ENCODE data around the gene S100A1.

Gene S100A1

DNA sequence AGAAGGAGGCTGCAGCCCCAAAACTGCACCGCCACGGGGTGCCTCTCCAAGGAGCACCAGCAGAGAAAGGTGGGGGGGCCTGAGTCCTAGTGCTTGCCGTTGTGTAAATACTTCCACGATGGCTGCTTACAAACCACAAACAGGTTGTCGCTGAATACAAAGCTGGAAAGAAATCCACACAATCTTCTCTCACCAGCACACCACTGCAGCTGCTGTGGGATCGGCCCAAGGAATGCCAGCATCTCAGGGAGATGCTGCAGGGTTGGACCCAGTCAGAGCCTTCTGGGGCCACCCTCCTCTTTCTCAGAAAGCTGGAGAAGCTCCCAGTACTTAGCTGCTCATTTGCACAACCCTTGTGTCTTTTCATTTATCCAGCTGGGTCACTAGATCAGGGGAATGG is 9.1 kb upstream of the S100A1 start:
- no peak for DNase-seq (ENCODE audit: low read depth in 1 of 2, low spot score in 1 of 2)
- TF ChIP-seq GABPA (IDR thresholded peaks at IDR 0.05; ENCODE audit: low read depth) (no peak), SPI1 (IDR thresholded peaks at IDR 0.05; ENCODE audit: borderline replicate concordance, low read depth) (no peak), POLR2AphosphoS5 (IDR thresholded peaks at IDR 0.05; ENCODE audit: low read depth) (no peak)
- TF ChIP-seq, protein P1, sequence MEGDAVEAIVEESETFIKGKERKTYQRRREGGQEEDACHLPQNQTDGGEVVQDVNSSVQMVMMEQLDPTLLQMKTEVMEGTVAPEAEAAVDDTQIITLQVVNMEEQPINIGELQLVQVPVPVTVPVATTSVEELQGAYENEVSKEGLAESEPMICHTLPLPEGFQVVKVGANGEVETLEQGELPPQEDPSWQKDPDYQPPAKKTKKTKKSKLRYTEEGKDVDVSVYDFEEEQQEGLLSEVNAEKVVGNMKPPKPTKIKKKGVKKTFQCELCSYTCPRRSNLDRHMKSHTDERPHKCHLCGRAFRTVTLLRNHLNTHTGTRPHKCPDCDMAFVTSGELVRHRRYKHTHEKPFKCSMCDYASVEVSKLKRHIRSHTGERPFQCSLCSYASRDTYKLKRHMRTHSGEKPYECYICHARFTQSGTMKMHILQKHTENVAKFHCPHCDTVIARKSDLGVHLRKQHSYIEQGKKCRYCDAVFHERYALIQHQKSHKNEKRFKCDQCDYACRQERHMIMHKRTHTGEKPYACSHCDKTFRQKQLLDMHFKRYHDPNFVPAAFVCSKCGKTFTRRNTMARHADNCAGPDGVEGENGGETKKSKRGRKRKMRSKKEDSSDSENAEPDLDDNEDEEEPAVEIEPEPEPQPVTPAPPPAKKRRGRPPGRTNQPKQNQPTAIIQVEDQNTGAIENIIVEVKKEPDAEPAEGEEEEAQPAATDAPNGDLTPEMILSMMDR (IDR thresholded peaks at IDR 0.05; ENCODE audit: insufficient read depth, low read length), result no peak
- TF ChIP-seq, protein P2, sequence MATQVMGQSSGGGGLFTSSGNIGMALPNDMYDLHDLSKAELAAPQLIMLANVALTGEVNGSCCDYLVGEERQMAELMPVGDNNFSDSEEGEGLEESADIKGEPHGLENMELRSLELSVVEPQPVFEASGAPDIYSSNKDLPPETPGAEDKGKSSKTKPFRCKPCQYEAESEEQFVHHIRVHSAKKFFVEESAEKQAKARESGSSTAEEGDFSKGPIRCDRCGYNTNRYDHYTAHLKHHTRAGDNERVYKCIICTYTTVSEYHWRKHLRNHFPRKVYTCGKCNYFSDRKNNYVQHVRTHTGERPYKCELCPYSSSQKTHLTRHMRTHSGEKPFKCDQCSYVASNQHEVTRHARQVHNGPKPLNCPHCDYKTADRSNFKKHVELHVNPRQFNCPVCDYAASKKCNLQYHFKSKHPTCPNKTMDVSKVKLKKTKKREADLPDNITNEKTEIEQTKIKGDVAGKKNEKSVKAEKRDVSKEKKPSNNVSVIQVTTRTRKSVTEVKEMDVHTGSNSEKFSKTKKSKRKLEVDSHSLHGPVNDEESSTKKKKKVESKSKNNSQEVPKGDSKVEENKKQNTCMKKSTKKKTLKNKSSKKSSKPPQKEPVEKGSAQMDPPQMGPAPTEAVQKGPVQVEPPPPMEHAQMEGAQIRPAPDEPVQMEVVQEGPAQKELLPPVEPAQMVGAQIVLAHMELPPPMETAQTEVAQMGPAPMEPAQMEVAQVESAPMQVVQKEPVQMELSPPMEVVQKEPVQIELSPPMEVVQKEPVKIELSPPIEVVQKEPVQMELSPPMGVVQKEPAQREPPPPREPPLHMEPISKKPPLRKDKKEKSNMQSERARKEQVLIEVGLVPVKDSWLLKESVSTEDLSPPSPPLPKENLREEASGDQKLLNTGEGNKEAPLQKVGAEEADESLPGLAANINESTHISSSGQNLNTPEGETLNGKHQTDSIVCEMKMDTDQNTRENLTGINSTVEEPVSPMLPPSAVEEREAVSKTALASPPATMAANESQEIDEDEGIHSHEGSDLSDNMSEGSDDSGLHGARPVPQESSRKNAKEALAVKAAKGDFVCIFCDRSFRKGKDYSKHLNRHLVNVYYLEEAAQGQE (IDR thresholded peaks at IDR 0.05; ENCODE audit: insufficient replicate concordance, low read depth), result no peak
- H3K27me3 ChIP-seq (ENCODE audit: insufficient read depth, poor library complexity, severe bottlenecking), result no peaks in the 10 kb centered on the region
- no peak overlapping the region for H3K4me3 ChIP-seq (replicated peaks; ENCODE audit: insufficient read depth, low read length)
- H3K27ac ChIP-seq (replicated peaks), result no peak overlapping the region

DNA sequence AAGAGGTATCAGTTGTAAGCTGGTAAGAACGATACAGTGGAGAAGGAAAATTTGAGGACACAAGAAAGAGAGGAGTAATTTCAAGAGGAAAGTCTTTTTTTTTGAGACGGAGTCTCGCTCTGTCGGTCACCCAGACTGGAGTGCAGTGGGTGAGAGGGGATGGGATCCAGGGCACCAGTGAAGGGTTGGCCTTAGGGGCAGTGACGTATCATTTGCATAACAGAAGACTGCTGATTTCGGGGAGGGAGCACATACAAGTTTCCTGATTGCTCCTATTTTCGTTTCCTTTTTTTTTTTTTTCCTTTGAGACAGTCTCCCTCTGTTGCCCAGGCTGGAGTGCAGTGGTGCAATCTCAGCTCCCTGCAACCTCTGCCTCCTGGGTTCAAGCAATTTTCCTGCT is 5.1 kb upstream of the S100A1 start:
- TF ChIP-seq GABPA (IDR thresholded peaks at IDR 0.05; ENCODE audit: low read depth) (no peak), POLR2AphosphoS5 (IDR thresholded peaks at IDR 0.05; ENCODE audit: low read depth) (no peak), SPI1 (IDR thresholded peaks at IDR 0.05; ENCODE audit: borderline replicate concordance, low read depth) (no peak)
- TF ChIP-seq, protein P2 (IDR thresholded peaks at IDR 0.05; ENCODE audit: insufficient replicate concordance, low read depth), result no peak
- TF ChIP-seq, protein P1 (IDR thresholded peaks at IDR 0.05; ENCODE audit: insufficient read depth, low read length), result no peak
- Histone ChIP-seq H3K27ac (replicated peaks) (no peak overlapping the region), H3K4me3 (replicated peaks; ENCODE audit: insufficient read depth, low read length) (no peak overlapping the region), H3K27me3 (ENCODE audit: insufficient read depth, poor library complexity, severe bottlenecking) (no peaks in the 10 kb centered on the region)
- no peak for DNase-seq (ENCODE audit: low read depth in 1 of 2, low spot score in 1 of 2)

DNA sequence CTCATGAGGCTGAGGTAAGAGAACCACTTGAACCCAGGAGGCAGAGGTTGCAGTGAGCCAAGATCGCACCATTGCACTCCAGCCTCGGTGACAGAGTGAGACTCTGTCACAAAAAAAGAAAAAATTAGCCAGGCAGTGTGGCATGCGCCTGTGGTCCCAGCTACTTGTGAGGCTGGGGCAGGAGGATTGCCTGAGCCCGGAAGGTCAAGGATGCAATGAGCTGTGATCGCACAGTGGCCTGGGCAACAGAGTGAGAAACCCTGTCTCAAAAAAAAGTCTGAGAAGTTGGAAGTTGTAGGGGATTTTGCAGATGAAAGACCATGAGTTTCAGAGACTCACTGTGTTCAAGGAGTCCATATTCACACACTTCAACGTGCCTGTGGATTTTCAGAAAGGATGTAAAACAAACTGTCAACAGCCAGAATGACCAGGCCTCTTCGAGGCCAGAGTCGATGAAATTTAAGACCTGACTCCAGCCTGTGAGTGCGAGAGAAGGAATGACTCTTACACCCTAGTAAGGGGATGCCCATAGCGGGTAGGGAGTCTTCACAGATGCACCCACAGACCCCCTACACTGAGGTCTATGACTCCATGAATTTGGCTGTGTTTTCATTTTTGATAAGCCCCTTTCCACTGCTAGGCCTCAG is 3.1 kb upstream of the S100A1 start:
- H3K27ac ChIP-seq (replicated peaks), result no peak overlapping the region

More for the DNA sequence above, 3.1 kb upstream of the S100A1 start:
- TF ChIP-seq GABPA (IDR thresholded peaks at IDR 0.05; ENCODE audit: low read depth), result no peak
- TF ChIP-seq, protein P1 (IDR thresholded peaks at IDR 0.05; ENCODE audit: insufficient read depth, low read length), result no peak
- TF ChIP-seq, protein P2 (IDR thresholded peaks at IDR 0.05; ENCODE audit: insufficient replicate concordance, low read depth), result no peak
- TF ChIP-seq POLR2AphosphoS5 (IDR thresholded peaks at IDR 0.05; ENCODE audit: low read depth), result no peak
- TF ChIP-seq SPI1 (IDR thresholded peaks at IDR 0.05; ENCODE audit: borderline replicate concordance, low read depth), result no peak
- Histone ChIP-seq H3K4me3 (replicated peaks; ENCODE audit: insufficient read depth, low read length) (no peak overlapping the region), H3K27me3 (ENCODE audit: insufficient read depth, poor library complexity, severe bottlenecking) (no peaks in the 10 kb centered on the region)
- no peak for DNase-seq (ENCODE audit: low read depth in 1 of 2, low spot score in 1 of 2)
